ENCODE measurements around the gene CENPU.
"Not testable (repeated sequence)": the region's sequence is repeated elsewhere in the genome, so short reads cannot be mapped to it uniquely, and the experiment has no call there.

The CENPU gene

GRCh38 chr4:184750926-184751584 lies 17.2 kb upstream of the CENPU start:
- DNase-seq = no peak

GRCh38 chr4:184748251-184748652 lies 14.4 kb upstream of the CENPU start:
- DNase-seq = no peak

- peak; percentile 93 for DNase-seq
Observed at GRCh38 chr4:184747034-184747830, 13.3 kb upstream of the CENPU start.

- peak; percentile 81 for DNase-seq
Observed at GRCh38 chr4:184745831-184746795, 12.2 kb upstream of the CENPU start.

GRCh38 chr4:184744236-184744635 lies 10.3 kb upstream of the CENPU start:
- DNase-seq = no peak

GRCh38 chr4:184743650-184744049 lies 9.8 kb upstream of the CENPU start:
- no peak for DNase-seq

- DNase-seq = not testable (repeated sequence)
Observed at GRCh38 chr4:184741651-184742050, 7.8 kb upstream of the CENPU start.

- DNase-seq = no peak
Observed at GRCh38 chr4:184740980-184741391, 7.1 kb upstream of the CENPU start.

- DNase-seq = not testable (repeated sequence)
Observed at GRCh38 chr4:184739575-184739974, 5.7 kb upstream of the CENPU start.

GRCh38 chr4:184734758-184735157 lies 862 bp upstream of the CENPU start:
- DNase-seq = no peak

- DNase-seq = peak; percentile 77
Observed at GRCh38 chr4:184732126-184732525, 1.8 kb downstream of the CENPU start.

GRCh38 chr4:184731056-184731455 lies 2.8 kb downstream of the CENPU start:
- no peak for DNase-seq

- no peak for DNase-seq
Observed at GRCh38 chr4:184729946-184730345, 4.0 kb downstream of the CENPU start.

GRCh38 chr4:184728858-184729257 lies 5.0 kb downstream of the CENPU start:
- DNase-seq = no peak

- no peak for DNase-seq
Observed at GRCh38 chr4:184727430-184727829, 6.5 kb downstream of the CENPU start.

- no peak for DNase-seq
Observed at GRCh38 chr4:184722798-184723197, 11.1 kb downstream of the CENPU start.

GRCh38 chr4:184721254-184721653 lies 12.6 kb downstream of the CENPU start:
- no peak for DNase-seq

GRCh38 chr4:184719407-184719806 lies 14.5 kb downstream of the CENPU start:
- no peak for DNase-seq

GRCh38 chr4:184715526-184715925 lies 18.4 kb downstream of the CENPU start:
- DNase-seq = no peak

- DNase-seq = no peak
Observed at GRCh38 chr4:184713887-184714286, 20.0 kb downstream of the CENPU start.

GRCh38 chr4:184712322-184712721 lies 21.6 kb downstream of the CENPU start:
- DNase-seq = no peak

- DNase-seq = no peak
Observed at GRCh38 chr4:184706453-184706852, 27.4 kb downstream of the CENPU start.

- peak; percentile 15 for DNase-seq
Observed at GRCh38 chr4:184705692-184706091, 28.2 kb downstream of the CENPU start.
